ENCODE data around the gene TAF5L.
"Not testable (repeated sequence)": the region's sequence is repeated elsewhere in the genome, so short reads cannot be mapped to it uniquely, and the experiment has no call there.

Gene TAF5L

DNA sequence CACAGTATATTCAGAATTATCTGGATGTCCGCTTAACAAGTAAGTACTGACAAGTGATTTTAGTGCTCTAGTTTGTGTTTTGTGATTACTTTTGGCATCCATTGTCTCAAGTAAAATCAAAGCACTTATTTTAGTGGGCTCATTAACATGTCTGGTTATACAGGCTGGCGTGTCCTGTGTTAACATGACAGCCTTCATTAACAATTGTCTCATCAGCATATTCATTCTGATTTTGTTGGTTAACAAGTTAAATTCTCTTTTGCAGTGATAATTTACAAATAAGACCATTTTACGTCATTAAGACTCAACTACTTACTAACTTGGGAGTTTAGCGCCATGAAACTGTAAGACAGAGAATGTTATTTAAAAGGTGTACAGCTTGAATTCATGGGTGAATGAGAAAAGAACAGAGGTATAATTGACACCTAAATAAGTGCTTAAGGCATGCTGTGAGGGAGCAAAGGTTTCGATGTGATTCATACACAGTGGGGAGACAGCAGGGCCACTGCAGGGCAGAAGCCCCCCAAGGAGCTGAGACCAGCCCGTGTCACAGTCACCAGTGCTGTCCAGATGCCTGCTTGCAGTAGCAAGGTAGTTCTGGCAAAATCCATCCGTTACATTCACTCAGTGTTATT is 22.4 kb downstream of the TAF5L start:
- no peak for DNase-seq (ENCODE audit: low read depth in 2 of 2)

GRCh38 chr1:229600229-229600628 is 25.7 kb downstream of the TAF5L start:
- no peak for DNase-seq (ENCODE audit: low read depth in 2 of 2)

DNA sequence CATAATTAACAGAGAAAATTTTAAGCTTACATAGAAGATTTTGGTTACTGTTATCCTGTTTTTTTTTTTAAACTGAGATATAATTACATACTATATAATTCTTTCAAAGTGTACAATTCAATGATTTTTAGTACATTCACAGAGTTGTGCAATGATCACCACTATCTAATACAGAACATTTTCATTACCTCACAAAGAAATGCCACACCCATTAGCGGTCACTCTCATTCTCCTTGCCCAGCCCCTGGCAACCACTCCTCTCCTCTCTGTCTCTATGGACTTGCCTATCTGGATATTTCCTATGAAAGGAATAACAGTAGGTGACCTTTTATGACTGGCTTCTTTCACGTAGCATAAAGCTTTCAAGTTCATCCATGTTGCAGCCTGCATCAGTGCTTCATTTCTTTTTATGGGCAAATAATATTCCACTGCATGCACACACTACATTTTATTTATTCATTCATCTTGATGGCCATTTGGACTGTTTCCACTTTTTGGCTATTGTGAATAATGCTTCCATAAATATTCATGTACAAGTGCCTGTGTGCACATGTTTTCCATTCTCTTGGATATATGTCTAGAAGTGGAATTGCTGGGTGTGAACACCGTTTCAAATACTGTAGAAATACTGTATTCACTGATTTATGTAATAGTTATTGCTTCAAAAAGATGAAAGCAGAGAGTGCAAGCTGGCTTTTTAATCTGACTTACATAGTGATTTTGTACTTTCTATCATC is 26.5 kb downstream of the TAF5L start:
- no peak for DNase-seq (ENCODE audit: low read depth in 2 of 2)

DNA sequence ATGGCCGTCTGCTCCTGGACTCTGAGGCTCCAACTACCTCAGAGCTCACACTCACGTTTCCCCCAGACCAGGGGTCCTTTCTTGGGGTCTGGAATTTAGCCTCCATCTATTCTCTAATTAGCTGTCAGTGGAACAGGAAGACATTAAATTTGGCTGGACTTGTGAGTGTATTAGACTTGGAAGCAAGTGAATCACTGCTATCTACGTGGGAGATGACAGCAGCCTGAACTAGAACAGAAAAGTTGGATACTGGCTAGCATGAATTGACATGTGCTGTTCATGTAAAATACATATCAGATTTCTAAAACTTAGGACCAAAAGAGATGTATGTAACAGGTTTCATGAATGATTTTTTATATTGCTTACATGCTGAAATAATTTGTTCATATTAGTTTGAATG is 28.0 kb downstream of the TAF5L start:
- no peak for DNase-seq (ENCODE audit: low read depth in 2 of 2)

DNA sequence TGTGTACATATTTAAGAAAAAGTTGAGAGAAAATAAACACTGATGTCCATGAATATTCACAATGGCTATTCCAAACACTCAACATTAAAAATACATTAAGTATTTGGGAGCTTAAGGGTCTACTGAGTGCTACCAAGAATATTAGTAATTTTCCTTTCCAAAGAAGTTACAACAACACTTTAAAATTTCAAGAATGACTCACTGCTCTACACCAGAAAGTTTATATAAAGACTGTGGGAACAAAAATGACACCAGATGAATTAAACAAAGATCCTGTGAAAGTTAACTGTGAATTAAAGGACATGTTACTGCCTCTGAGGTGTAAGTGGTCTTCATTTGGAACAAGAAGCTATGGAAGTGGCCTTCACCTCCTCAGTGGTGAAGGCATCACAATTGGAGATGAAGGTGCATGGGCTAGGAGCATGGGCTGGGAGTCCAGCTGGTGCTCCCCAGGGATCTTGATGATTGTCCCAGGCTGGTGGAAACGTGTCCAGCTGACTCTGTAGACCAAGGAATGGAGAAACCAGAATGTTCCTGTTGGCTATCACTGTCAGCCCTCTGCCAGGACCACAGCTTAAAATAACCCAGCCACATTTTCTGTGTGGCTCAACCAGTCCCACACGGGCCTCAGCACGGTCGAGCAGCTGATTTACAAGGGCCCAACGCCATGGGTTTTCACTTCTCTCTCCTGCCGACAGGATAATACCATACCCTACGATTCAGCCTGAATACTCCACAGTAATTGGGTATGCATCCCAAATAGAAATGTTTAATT is 28.8 kb downstream of the TAF5L start:
- DNase-seq (ENCODE audit: low read depth in 2 of 2) = no peak

DNA sequence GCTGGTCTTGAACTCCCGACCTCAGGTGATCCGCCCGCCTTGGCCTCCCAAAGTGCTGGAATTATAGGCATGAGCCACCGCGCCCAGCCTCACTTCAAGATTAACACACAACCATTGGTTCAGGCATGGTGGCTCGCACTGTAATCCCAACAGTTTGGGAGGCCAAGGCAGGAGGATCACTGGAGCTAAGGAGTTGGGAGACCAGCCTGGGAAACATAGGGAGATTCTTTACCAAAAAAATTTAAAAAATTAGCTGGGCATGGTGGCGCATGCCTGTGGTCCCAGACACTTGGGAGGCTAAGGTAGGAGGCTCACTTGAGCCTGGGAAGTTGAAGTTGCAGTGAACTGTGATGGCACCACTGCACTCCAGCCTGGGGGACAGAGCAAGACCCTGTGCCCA is 30.0 kb downstream of the TAF5L start:
- DNase-seq (ENCODE audit: low read depth in 2 of 2) = not testable (repeated sequence)

GRCh38 chr1:229594227-229595008 is 31.5 kb downstream of the TAF5L start:
- no peak for DNase-seq (ENCODE audit: low read depth in 2 of 2)

DNA sequence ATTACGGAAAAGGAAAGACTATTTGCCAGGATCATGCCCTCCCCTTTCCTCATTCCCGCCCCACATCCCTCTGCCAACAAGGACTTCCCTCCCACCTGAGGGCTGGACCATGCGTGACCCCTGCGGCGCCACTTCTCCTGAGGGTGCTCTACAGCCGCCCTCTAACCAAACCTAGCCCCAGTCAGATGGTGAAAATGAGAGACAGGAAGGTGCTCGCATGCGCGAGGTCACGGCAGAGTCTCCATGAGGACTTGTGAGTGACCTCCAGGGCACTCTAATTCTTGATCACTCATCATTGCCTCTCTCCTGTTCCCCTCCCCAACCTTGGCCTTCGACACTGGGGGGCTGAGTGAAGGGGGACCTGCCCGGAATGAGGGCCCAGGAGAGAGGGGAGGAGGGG is 32.1 kb downstream of the TAF5L start:
- no peak for DNase-seq (ENCODE audit: low read depth in 2 of 2)

DNA sequence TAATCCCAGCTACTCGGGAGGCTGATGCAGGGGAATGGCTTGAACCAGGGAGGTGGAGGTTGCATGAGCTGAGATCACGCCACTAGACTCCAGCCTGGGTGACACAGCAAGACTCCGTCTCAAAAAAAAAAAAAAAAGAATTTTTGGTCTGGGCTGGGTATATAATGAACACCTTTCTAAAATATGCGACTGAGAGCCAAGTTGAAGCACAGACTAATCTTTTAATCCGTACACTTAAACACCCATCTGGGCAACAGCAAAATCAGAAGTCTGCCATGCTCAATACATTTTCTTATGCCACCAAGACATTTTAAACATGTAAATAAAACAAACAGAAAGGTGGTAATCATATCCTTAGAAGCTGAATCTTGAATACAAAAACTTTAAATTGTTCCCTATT is 35.8 kb downstream of the TAF5L start:
- DNase-seq (ENCODE audit: low read depth in 2 of 2) = no peak

DNA sequence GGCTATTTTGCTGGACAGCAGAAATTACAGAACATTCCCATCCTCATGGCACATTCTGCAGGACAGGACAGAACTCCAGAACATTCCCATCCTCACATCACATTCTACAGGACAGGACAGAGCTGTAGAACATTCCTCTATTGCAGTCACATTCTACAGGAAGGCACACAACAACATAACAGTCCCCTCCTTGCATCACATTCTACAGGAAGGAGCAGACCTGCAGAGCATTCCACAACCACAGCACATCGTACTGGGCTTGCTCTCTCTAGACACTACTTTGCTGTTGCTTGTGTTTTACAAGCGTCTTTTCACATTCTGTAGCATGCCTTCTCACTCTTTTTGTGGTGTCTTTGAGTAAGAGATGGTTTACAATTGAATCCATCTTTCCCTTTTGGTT is 40.6 kb downstream of the TAF5L start:
- no peak for DNase-seq (ENCODE audit: low read depth in 2 of 2)

- DNase-seq (ENCODE audit: low read depth in 2 of 2) = no peak
Observed at GRCh38 chr1:229582715-229583114, 43.2 kb downstream of the TAF5L start.

GRCh38 chr1:229582011-229582694 is 43.8 kb downstream of the TAF5L start:
- DNase-seq (ENCODE audit: low read depth in 2 of 2) = no peak

DNA sequence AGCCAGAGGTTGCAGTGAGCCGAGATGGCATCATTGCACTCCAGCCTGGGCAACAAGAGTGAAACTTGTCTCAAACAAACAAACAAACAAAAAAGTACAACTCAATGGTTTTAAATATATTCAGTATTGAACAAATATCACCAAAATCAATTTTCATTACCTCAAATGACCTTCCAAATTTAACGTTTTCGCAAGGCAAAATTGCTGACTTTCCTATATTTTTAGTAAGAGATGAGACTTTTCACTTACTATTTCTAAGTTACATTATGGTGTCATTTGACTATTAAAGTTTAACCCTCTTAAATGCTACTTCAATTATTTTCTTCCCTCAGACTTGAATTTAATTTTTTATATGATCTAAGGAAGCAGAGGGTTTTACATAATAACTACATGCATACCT is 44.4 kb downstream of the TAF5L start:
- no peak for DNase-seq (ENCODE audit: low read depth in 2 of 2)

DNA sequence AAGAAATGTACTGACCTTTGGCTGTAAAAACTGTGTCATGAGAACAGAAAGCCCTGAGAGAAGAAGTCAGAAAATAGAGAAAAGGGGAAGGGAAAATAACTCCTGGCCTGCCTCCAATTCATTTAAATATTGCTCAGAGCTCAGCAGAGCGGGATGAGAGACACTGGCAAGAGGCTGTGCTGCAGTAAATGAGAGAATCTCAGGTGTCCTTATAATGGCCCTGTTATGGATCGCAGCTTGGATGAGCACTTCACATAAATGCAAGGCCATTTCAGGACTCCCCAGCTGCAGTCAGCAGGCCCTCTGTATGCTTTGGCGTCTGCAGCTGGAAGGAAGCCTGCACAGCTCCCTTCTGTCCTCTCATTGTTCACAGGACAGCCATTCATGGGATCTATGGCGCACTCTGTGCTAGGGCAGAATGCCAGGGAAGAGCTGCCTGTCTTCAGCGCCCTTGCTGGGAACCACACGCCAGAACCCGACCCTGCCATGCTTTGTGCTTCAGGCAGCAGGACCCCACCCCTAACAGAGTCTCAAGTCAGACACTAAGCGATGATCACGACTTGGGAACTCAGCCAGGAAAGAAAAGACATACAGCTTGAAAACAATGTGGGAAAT is 46.8 kb downstream of the TAF5L start:
- DNase-seq (ENCODE audit: low read depth in 2 of 2) = no peak

DNA sequence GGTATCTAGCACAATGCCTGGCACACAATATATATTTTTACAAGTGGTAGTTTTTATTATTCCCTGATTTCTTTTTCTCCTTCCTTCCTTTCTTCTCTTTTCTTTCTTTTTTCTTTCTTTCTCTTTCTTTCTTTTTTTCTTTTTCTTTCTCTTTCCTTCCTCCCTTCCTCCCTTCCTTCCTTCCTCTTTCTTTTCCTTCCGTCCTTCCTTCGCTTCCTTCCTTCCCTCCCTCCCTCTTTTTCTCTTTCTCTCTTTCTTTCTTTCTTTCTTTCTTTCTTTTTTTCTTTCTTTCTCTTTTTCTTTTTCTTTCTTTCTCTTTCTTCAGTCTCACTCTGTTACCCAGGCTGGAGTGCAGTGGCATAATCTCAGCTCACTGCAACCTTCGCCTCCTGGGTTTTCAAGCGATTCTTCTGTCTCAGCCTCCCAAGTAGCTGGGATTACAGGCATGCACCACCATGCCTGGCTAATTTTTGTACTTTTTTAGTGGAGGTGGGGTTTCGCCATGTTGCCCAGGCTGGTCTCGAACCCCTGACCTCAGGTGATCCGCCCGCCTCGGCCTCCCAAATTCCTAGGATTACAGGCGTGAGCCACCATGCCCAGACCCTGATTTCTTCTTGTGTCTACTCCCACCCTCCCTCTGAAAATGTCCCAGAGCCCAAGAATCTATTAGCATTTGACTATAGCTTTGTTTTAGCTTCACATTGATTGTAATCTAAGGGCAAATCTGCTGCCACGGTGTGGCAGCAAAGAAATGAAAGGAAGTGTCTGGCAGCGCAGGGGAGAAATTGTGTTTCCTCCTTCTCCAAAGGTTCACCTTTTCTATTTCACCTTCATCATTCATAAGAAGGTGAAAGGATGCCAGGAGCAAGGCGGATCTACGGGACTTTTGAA is 47.5 kb downstream of the TAF5L start:
- DNase-seq (ENCODE audit: low read depth in 2 of 2) = no peak

DNA sequence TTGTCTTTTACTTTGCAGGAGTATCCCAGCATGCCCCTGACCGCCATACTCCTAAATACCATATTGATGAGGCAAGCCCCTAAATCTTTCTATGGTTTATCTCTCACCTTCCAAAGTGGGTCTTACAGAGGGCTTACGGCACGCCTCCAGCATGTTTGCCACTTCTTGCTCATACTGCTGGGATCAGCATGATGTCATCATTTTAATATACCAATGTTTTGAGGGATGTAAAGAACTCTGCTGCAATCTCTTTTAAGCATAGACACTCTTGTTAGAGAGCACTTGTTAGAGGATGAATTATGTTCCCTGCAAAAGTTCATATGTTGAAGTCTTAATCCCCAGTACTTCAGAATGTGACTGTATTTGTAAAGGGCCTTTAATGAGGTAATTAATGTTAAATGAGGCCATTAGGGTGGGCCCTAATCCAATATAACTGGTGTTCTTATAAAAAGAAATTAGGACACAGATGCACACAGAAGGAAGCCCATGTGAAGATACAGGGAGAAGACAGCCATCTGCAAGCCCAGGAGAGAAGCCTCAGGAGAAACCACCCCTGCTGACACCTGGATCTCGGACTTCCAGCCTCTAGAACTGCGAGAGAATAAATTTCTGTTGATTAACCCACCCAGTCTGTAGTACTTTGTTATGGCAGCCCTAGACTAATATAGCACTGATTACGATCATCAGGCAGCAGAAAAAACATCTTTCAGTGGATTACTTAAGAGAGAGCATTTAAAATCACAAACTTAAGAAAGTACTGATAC is 51.1 kb downstream of the TAF5L start:
- DNase-seq (ENCODE audit: low read depth in 2 of 2) = no peak

DNA sequence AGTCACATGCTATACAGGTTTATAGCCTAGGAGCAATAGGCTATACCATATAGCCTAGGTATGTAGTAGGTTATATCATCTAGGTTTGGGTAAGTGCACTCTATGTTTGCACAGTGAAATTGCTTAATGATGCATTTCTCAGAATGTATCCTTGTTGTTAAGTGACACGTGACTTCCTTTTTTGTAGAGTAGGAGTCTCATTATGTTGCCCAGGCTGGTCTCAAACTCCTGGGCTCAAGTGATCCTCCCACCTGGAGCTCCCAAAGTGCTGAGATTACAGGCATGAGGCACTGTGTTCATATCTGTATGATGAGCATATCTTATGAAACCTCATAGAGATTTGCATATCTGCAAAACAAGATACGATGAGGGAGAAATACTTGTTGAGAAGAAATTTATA is 53.6 kb downstream of the TAF5L start:
- no peak for DNase-seq (ENCODE audit: low read depth in 2 of 2)

GRCh38 chr1:229570891-229571516 is 54.9 kb downstream of the TAF5L start:
- no peak for DNase-seq (ENCODE audit: low read depth in 2 of 2)

- DNase-seq (ENCODE audit: low read depth in 2 of 2) = no peak
Observed at GRCh38 chr1:229570305-229570704, 55.6 kb downstream of the TAF5L start.
